RWPE2 (cell line): ENCODE data around the gene HDAC9.
A peak's percentile ranks its signal among the peaks of the same experiment; 100 is the strongest.

ENCODE experiments used
- ATAC-seq: fragments of 200-7000 bp; cut with Tn5 transposase; 3 replicates; pipeline ENCODE4 v1.9.1; 2021; ENCODE audit warnings: low read depth
- DNase-seq: peaks from one replicate; pipeline ENCODE4 v3.0.0-alpha.2; 2020; ENCODE audit warnings: low spot score
- H3K27ac ChIP-seq: fragments of 450-650 bp; 2 replicates; pipeline ENCODE4 v1.5.1; 2017; ENCODE audit warnings: mild to moderate bottlenecking; ENCODE audit not compliant: poor library complexity, severe bottlenecking
- H3K27me3 ChIP-seq: fragments of 250-450 bp; sonication (Bioruptor Pico); 2 replicates; pipeline ENCODE4 v1.5.1; 2021; ENCODE audit warnings: mild to moderate bottlenecking, moderate library complexity; ENCODE audit not compliant: insufficient read depth, poor library complexity, severe bottlenecking
- H3K36me3 ChIP-seq: fragments of 250-450 bp; sonication (Bioruptor Pico); 2 replicates; pipeline ENCODE4 v1.5.1; 2020; ENCODE audit warnings: low read depth, mild to moderate bottlenecking, moderate library complexity
- H3K4me1 ChIP-seq: fragments of 250-450 bp; sonication (Bioruptor Pico); 2 replicates; pipeline ENCODE4 v1.5.1; 2021; ENCODE audit warnings: mild to moderate bottlenecking, moderate library complexity; ENCODE audit not compliant: insufficient read depth, poor library complexity, severe bottlenecking
- H3K4me3 ChIP-seq: fragments of 250-450 bp; sonication (Bioruptor Pico); 2 replicates; pipeline ENCODE4 v1.5.1; 2021; ENCODE audit warnings: mild to moderate bottlenecking, moderate library complexity; ENCODE audit not compliant: severe bottlenecking
- H3K9me3 ChIP-seq: fragments of 250-450 bp; sonication (Bioruptor Pico); 2 replicates; pipeline ENCODE4 v1.5.1; 2021; ENCODE audit warnings: mild to moderate bottlenecking, moderate library complexity; ENCODE audit not compliant: severe bottlenecking
- CTCF ChIP-seq: fragments of 450-650 bp; IDR thresholded peaks from one replicate; pipeline ENCODE4 v1.5.1; 2017; ENCODE audit warnings: mild to moderate bottlenecking, moderate library complexity; ENCODE audit not compliant: poor library complexity, severe bottlenecking

Gene HDAC9

GRCh38 chr7:18693406-18693805 is 197.9 kb downstream of the HDAC9 start:
- Histone ChIP-seq H3K36me3 (no peaks in the 10 kb centered on the region), H3K27me3 (no peaks in the 10 kb centered on the region), H3K27ac (no peak overlapping the region), H3K4me3 (no peak overlapping the region), H3K9me3 (no peaks in the 10 kb centered on the region), H3K4me1 (no peaks in the 10 kb centered on the region)
- no peak for DNase-seq
- ATAC-seq: peak; percentile 62; the same call in 2 of the 3 replicates
- TF ChIP-seq CTCF: peak; percentile 71

- Histone ChIP-seq H3K27me3 (no peaks in the 10 kb centered on the region), H3K9me3 (no peaks in the 10 kb centered on the region), H3K27ac (no peak overlapping the region), H3K36me3 (no peaks in the 10 kb centered on the region), H3K4me3 (no peak overlapping the region), H3K4me1 (no peaks in the 10 kb centered on the region)
- ATAC-seq (no peak), DNase-seq (no peak)
- TF ChIP-seq CTCF: no peak
These were observed 198.3 kb downstream of the HDAC9 start for GRCh38 chr7:18693816-18694215.

GRCh38 chr7:18694484-18694883 is 198.9 kb downstream of the HDAC9 start:
- Histone ChIP-seq H3K36me3 (no peaks in the 10 kb centered on the region), H3K27me3 (no peaks in the 10 kb centered on the region), H3K4me1 (no peaks in the 10 kb centered on the region), H3K4me3 (no peak overlapping the region), H3K27ac (no peak overlapping the region), H3K9me3 (no peaks in the 10 kb centered on the region)
- TF ChIP-seq CTCF: no peak
- DNase-seq (no peak), ATAC-seq (no peak)

- Histone ChIP-seq H3K36me3 (no peaks in the 10 kb centered on the region), H3K4me1 (no peaks in the 10 kb centered on the region), H3K4me3 (no peak overlapping the region), H3K9me3 (no peaks in the 10 kb centered on the region), H3K27ac (no peak overlapping the region), H3K27me3 (no peaks in the 10 kb centered on the region)
- ATAC-seq (no peak), DNase-seq (no peak)
- no peak for TF ChIP-seq CTCF
These were observed 199.4 kb downstream of the HDAC9 start for GRCh38 chr7:18694911-18695310.

GRCh38 chr7:18698258-18698734 is 202.7 kb downstream of the HDAC9 start:
- no peak overlapping the region for H3K27ac ChIP-seq
- ATAC-seq: no peak
- TF ChIP-seq CTCF: no peak

More at GRCh38 chr7:18698258-18698734, 202.7 kb downstream of the HDAC9 start:
- no peak for DNase-seq
- Histone ChIP-seq H3K4me3 (no peak overlapping the region), H3K9me3 (no peaks in the 10 kb centered on the region), H3K36me3 (no peaks in the 10 kb centered on the region), H3K4me1 (no peaks in the 10 kb centered on the region), H3K27me3 (no peaks in the 10 kb centered on the region)
